G401.6 (cell line): ENCODE data around the gene CCT5.

ENCODE experiments used
- FAIRE-seq: peaks from 2 replicates; lab custom pipeline; 2012; peaks lifted over from hg19 to GRCh38; lab: Jason Lieb, UNC

The CCT5 gene

DNA sequence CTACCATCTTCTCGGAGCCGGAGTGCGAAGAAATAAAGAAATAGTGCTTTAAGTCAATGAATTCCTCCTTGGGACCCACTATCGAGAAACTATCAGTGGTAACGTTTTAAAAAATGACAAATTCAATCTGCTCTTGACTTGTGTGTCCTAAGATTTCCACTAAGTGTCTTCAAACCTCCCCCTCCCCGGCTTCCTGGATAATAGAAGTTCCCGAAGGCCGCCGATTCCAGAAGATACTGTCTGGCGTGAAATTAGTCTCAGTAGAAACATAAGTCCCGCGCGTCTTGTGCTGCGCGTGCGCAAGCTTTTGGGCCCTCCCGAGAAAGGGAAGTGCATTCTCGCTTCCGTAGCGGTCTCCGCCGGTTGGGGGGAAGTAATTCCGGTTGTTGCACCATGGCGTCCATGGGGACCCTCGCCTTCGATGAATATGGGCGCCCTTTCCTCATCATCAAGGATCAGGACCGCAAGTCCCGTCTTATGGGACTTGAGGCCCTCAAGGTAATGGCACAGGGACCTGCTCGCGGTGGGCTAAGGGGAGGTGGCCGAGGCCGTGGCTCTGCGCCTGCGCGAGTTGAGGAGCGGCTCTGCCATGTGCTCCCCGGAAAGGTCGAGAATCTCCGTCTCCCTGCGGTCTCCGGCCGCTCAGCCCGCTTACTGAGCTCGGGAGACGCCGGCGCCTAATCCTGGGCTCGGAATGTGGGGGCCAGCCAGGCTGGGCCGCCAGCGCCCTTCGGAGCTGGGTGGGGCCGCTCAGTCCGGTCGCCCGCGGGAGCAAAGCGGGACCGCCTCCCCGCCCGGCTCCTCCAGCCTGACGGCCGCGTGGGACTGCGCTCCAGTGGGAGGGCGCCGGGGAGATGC, at the start of gene CCT5:
Gene CCT5, plus strand, starts transcription at position 333 of the 858 bp plus-strand sequence. Its CDS starts 61 bp downstream, at position 394.
- FAIRE-seq, result peak; percentile 53

DNA sequence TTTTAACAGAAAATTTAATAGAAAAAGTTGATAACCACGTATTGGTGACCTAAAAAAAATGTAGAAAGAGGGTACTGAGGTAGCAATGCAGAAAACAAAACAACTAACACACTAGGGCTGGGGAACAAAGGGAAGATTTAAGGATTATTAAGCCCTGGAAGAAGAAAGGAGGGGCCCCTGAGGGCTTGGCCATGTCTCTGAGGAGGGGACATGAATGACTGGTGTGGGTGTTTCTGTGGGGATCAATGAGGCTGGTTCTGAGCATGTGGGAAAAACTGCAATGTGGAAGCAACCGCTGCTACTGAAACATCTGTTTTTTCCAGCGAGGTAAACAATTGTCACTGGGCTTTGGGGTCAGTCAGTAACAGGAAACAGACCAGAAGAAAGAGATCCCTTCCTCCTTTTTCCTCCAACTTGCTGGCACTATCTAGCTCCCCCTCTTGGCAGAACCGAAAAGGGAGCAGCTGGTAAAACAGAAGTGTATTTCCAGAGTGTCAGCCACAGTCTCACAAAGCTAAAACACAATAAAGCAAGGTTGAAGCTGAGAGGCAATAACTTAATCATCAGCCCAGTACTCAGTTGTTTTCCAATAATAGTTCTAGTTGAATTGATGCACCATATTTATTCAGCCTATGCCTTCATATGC, 48.7 kb upstream of the CCT5 start:
- FAIRE-seq, result no peak

DNA sequence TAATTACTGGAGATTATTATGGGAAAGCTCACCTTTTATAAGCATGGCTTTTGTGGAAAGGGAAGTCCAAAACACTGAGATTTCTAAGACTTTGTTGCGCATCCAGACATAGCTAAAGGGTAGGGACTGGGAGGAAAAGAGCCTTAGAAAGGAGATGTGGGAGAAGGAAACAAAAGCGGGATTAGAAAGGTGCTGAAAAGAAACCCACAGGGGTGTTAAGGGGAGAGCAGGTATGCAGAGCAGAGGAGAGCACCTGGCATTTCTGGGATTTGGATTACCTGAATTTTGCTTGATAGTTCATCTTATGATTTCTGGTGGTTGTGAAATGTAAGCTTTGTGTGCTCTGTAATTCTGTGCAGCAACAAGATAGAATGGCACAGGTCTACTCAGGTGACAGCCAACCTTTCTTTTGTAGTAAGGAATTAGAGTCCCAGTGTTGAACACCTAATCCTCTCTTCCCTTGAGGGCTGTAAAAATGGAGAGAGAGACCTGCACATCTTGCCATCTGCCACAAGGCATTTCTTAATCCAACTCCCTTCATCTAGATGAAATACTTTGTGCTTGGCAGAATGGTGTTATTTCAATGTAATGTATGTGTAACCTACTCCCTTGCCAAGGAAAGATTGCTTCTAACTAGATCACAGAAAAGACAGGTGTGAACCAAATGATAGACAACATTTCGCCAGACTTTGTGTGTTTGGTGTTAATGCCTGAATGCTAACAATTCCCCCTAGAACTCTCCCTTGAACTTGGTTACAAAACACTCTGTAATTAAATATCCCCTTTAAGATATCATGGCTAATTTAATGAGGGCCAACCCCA, 47.8 kb upstream of the CCT5 start:
- no peak for FAIRE-seq

DNA sequence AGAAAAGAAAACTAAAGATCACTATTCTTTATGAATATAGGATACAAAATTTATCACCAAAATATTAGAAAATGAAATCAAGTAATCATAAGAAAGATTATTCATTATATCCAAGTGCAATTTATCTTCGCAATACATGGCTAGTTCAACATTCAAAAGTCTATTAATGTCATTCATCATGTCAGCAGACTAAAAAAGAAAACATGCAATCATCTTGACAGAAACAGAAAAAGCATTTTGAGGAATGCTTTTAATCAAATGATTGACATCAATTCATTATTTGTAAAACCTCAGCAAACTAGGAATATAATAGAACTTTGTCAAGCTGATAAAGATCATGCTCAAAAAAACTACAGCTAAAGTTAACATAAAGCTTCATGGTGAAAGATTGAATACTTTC, 41.1 kb upstream of the CCT5 start:
- FAIRE-seq, result peak; percentile 27

DNA sequence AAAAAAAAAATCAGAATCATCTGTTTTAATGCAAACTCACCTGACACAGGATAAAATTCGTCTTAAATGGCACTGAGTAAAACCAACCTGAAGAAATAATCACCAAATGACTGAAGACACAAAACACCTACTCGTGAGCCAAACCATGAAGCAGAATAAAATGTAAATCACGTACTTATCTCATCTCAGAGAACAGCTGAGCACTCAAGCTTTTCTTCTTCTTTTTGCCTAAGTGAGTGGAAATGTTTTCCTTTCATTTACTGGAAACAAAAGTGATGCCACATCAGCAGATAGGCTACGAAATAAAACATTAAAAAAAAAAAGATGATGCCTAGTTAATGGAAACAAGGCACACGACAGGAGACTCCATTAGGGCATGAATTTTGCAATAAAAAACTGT, 36.8 kb upstream of the CCT5 start:
- FAIRE-seq, result no peak

DNA sequence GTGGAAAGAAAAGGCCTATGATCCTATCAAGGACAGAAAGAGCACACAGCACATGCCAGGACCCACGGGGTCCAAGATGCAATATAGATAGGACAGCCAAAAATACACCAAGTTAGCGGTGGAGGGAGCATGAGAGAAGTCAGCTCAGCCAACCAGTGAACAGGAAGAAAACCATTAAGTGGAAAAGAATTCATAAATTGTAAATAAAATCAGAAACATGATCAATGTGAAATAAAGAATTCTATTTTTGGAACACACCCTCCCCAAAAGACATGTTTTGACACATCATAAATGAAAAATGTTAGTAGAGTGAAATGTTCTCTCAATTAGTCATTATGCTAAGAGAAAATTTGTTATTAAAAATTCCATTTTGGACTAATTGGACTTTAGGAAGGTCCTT, 36.0 kb upstream of the CCT5 start:
- no peak for FAIRE-seq

DNA sequence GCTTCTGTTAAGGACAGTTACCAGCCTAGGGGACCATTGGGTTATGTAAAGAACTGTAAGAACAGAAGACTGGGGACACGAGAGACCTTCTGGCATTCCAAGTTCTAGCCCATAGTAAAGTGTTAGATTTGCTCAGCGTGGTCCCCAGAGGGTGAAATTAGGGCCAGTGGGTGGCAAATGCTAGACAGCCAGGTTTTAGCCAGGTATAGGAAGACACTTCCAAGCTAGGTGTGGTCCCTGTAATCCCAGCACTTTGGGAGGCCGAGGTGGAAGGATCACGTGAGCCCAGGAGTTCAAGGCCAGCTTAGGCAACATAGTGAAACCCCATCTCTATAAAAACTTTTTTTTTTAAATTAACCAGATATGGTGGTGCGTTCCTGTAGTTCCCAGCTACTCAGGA, 34.7 kb upstream of the CCT5 start:
- no peak for FAIRE-seq

DNA sequence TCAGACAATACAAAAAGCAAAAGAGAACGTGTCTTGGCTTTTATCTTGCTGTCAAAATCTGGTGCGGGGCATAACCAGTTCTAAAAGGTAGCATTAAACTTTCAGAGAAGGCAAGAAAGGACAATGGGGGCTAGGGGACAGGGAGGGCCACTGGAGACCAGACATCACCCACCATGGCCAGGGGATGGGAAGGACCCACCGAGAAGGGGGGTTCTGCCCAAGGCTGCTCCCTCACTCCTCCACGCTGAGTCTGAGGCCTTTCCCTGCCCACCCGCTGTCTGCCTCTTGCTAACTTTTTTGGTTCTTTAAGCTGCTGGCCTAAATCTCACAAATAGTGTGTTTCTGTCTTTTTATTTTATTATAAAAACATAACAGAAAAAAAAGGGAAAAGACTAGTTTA, 34.0 kb upstream of the CCT5 start:
- no peak for FAIRE-seq

DNA sequence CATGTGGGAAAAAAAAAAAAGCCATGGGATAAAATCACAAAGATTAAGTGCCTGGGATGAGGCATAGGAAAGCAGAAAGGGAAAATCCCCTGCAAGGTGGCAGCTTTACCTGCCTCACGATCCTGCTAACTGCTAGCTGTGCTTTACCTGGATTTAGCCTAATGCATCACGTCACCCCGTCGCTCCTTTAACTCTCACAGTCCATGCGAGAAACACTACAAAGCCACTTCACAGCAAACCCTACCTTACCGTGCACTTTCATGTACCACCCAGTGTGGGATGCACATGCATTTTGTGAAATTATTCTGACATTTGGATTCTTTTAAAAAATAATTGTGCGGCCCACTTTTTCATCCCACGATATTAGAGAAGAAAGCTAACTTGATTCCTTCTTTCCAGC, 31.4 kb upstream of the CCT5 start:
- FAIRE-seq, result no peak

DNA sequence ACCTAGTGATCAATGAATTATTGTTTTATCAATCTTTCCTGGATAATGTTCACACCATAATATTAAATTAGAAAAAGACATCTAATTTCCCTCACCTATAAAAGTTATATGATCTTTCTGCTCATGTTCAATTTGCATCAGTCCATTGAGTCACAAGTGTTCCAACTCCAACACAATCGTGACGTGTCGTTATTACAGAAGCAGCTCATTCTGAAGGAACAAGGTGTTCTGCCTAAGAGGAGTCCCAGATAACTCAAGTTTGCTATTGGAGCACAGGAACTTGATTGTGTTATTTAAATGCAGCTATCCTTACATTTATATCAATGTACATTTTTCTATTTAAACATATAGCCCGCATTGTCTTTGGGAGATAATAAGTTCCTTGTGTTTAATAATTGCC, 31.0 kb upstream of the CCT5 start:
- FAIRE-seq, result no peak

DNA sequence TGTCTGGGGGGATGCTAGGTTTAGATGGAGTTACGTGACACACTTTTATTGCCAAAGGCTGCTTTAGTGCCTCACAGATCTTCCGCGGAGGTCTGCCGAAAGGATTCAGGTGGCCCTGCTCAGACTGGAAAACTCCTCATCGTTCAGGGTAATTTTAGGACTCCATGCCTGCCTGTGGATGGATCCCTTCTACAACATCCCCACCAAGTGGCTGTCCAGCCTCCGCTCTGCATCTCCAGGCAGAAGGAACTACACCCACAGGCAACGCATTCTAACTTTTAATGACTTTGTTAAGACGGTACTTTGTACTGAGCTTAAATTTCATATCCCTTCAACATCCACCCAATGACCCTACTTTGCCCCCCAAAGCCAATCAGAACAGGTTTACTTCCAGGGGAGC, 29.8 kb upstream of the CCT5 start:
- no peak for FAIRE-seq

DNA sequence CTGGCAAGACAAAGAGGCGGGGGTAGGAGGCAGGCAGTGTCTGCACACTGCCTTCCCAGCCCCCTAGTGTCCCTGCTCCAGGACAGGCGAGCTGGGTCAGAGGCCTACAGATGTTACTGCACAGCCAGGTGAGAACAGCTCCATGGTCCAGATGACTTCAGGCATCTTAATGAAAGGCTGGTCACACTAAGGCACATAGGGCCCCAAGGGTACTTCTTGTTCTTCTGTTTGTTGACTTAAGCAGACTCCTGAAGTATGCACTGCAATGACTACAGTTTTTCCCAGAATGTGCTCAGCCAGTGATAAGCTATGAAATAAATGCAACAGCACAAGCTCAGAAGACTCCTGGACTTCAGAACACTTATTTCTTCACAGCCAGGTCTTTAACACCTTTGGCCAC, 27.8 kb upstream of the CCT5 start:
- no peak for FAIRE-seq

DNA sequence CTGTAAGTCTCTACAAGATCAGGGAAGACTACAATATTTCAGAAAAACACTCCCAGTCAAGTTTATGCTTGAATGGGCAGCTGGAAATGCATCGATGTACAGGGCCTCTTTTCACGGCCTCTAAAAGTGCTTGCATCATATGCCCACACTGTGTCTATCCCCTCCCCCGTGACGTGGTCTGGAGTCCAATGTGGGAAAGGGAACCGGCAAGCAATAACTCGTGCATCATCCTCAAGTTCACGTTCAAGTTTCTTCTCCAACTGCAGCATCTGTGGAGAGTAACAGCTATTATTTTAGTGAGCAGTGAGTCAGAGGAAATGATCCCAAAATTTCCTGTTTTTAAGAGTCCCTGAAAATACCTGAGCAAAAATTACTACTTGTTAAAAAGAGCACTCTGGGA, 22.7 kb upstream of the CCT5 start:
- FAIRE-seq, result no peak

DNA sequence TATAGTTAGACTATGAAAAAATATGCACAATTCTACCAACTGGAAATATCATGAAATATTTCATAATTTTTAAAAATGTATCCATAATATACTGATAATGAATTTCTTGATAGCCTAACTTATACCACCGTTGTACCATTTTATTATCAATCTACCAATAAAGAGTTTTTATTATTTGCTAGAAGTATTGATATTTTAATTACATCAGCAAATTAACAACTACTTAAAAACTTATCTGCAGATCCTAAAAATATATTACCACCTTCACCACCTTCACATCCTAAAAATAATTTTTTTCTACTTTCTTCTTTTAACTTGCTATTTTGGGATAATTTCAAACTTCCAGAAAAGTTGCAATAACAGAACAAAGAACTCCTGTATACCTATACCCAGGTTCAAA, 21.8 kb upstream of the CCT5 start:
- FAIRE-seq, result no peak

DNA sequence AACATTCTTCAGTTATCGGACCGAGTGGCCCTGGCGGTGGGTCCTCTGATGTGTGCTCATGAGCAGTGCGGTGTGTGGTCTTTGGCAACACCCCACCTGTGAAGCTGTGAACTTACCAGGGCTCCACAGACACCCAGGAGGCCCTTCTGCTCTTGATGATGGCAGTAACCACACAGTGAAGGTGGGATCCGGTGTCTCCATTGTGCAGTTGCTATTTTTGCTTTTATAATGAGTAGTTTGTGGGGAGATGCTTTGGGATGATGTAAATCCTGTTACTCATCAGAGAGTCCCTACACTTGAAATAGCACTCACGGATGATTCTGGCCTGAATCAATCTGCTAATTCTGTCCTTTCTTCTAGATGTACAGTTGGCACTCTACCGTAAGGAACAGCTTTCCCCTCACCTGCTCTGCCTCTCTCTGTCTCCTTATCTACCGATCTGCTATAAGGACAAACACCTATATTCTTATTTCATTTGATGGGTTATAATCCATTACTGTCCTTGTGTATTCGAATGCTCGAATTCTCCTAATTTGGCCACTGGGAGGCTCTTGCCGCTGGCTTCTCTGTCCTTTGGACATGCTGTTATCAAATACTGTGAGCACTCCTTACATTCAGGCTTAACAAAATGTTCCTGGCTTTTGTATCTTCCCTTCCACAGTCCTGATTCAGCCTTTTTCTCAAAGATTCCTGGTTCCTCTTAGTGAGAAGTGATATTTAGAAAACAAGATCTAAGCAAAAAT, 20.6 kb upstream of the CCT5 start:
- no peak for FAIRE-seq

DNA sequence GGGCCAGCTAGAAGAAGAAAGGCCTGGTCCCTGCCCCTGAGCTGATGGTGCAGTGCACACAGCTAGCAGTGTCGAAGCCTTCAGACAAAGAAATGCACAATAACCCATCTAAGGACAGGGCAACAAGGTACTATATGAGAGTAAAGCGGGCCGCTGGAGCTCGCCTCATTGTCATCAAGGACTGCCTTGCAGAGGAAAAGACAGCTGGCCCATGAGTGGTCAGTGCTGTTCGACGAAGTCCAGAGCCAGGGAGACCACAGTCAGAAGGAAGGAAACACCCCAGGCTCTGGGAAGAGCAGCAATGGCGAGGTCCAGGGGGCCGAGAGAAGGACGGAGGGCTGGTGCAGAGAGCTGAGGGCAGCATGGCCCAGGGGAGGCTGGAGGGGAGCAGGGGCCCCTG, 17.7 kb upstream of the CCT5 start:
- FAIRE-seq, result no peak

DNA sequence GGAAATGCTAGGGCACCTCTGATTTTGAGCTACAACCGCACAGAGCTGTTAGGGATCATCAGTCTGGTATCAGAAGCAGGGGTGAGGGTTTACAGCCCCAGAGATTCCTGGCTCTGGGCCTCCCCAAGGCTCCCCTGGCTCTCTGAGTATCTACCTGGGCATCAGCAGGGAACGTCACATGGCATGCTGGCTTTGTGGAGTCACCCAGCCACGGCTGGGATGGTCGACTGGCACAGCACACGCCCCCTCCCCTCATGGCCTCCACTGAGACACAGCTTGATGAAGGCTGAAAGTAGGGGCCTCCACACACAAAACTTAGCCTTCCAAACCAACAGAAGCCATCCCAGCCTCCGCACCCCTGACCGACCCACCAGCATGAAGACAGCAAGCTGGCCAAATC, 17.1 kb upstream of the CCT5 start:
- no peak for FAIRE-seq

DNA sequence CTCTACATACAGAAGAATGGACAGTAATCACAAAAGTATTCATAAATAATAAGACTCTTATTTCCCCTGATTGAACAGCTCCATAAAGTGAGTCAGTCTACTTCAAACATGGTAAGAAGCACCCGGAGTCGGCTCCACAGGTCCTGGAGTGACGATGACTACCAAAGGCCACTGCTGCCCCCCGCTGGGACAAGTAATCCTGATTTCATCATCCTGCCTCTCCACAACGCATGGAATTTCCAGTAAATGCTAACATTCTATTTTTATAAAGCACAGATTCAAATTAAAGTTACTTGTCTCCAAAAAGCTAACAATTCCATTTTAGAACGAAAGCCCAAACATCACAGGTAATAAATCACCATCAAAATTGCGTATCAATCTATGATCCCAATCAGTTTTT, 16.6 kb upstream of the CCT5 start:
- FAIRE-seq, result no peak

DNA sequence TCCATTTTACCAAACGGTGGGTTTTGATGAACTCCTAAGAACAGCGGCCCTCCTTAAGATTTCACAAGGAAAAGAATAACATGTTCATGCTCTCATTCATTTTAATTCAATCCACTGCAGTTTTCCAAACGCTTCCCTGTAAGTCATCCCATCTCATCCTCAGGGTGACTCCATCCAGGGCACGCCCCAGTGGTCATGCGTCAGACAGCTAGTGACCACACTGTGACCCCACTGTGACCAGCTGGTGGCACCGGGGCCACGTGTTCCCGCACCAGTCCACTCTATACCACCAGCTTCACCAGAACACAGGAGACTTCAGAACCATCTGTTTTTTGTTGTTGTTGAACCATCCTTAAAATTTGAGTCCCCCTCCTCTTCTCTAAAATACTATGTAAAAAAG, 14.7 kb upstream of the CCT5 start:
- no peak for FAIRE-seq

DNA sequence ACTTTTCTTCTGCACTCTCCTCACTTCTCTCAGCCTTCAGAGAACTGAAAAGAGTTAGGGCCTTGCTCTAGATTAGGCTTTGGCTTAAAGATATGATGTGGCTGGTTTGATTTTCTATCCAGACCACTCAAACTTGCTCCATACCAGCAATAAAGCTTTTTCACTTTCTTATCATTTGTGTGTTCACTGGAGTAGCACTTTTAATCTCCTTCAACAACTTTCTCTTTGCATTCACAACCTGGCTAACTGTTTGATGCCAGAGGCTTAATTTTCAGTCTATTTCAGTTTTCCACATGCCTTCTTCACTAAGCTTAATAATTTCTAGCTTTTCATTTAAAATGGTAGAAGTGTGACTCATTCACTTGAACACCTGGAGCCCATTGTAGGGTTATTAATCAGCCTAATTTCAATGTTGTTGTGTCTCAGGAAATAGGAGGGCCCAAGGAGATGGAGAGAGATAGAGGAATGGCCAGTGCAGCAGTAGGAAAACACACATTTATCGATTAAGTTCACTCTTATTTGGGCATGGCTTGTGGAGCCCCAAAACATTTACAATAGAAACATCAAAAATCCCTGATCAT, 6.3 kb upstream of the CCT5 start:
- no peak for FAIRE-seq

DNA sequence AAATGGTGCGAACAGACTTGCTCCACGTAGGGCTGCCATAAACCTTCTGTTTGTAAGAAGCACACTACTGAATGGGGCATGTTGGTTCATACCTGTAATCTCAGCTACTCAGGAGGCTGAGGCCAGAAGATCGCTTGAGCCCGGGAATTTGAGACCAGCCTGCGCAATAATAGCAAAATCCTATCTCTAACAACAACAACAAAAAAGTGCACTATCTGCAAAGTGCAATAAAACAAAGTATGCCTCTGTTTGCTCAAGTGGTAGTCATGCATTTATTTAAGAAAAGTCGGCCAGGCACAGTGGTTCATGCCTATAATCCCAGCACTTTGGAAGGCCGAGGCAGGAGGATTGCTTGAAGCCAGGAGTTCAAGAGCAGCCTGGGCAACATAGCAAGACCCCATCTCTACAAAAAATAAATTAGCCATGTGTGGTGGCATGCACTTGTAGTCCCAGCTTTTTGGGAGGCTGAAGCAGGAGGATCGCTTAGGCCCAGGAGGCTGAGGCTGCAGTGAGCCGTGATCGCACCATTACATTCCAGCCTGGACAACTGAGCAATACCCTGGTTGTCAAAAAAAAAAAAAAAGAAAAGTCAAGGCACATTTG, 5.6 kb upstream of the CCT5 start:
- FAIRE-seq, result no peak

DNA sequence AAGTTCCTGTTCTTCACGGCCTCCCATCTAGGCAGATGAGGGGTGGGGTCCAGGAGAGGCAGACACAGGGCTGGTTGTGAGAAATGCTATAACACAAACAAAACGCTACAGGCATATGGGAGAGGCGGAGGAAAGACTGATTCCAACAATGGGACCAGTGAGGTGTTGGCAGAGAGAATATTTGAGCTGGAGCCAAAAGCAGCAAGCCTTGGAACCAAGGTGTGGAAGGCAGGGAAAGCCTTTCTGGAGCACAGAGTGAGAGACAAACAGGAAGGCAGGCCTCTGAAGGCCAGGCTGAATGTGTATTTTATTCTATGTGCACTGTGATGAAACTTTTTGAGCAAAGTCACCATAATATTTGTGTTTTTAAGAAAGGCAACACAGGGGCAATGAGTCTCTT, 3.3 kb upstream of the CCT5 start:
- FAIRE-seq, result no peak
